ENCODE measurements around the gene TYRP1.

DNA sequence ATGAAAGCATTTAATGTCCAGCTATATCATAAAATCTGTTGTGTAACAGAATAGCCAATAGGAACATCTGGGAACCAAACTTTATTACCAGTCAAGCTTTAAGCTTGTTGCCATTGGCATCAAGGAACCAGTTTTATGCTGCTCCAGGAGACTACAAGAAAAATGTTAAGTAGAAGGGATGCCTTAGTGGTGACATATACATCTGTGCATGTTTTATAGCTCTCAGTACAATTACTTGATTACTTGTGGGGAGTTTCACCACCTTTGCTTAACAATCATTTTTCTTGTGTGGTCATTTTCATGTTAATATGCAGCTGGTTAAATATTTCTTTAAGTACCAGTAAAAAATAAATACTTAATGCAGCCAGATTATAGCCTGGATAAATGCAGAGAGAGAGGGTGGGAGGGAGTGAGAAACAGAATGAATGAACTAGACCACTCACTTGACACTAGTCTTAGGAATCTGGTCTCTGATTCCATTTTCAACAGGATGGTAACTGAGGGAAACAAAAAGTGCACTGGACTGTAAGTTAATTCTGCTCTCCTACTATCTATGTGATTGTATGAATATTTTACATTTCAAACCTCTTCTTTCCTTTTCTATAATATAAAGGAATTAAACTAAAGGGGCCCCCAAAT lies 45.9 kb downstream of the TYRP1 start:
- TF ChIP-seq, protein P1, sequence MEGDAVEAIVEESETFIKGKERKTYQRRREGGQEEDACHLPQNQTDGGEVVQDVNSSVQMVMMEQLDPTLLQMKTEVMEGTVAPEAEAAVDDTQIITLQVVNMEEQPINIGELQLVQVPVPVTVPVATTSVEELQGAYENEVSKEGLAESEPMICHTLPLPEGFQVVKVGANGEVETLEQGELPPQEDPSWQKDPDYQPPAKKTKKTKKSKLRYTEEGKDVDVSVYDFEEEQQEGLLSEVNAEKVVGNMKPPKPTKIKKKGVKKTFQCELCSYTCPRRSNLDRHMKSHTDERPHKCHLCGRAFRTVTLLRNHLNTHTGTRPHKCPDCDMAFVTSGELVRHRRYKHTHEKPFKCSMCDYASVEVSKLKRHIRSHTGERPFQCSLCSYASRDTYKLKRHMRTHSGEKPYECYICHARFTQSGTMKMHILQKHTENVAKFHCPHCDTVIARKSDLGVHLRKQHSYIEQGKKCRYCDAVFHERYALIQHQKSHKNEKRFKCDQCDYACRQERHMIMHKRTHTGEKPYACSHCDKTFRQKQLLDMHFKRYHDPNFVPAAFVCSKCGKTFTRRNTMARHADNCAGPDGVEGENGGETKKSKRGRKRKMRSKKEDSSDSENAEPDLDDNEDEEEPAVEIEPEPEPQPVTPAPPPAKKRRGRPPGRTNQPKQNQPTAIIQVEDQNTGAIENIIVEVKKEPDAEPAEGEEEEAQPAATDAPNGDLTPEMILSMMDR (IDR thresholded peaks at IDR 0.05; ENCODE audit: insufficient read depth, low read length, poor library complexity, severe bottlenecking): no peak
- no peak for TF ChIP-seq EZH2phosphoT487 (conservative IDR thresholded peaks at IDR 0.05; ENCODE audit: low read length)

All from SU-DHL-6 (cell line).